Epidermal melanocyte (primary cell): ENCODE results near the gene ZDHHC14.

Source experiments
- DNase-seq: peaks from one replicate; pipeline ENCODE4 v3.0.0; 2011; ENCODE audit warnings: low spot score; ENCODE audit not compliant: insufficient read length

ZDHHC14 gene

DNA sequence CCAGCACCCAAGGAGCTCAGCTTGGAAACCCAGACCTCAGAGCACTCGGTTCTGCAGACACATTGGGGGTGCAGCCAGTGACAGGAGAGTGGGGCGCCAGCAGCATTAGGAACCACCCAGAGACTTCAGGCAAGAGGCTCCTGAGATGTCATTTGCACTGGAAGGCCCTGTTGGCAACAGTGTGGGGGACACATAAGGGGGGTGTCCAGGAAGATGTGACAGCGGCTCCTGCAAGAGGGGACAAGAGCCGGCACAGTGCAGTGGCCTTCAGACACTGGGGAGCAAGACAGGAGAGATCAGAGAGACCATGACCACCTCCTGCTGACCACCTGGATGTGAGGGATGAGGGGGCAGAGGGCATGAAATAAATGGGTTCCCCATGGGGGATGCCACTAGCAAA, 235.0 kb downstream of the ZDHHC14 start:
- DNase-seq, result no peak

DNA sequence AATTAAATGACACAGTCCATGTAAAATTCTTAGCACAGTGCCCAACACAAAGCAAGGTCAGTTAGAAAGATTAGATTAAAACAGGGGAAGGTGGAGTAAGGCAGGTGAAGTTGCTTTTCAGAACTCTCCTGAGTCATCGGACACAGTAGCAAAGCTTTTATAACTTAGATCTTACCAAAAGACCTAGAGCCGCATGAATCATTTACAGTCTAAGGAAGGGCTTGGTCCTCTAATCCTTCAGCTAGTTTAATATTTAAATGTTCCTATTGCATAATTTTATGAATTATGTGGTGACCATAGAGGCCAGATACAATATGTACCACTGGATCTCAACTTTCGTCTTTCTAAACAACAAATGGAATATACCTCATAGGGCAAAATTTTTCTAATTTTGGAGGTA, 240.0 kb downstream of the ZDHHC14 start:
- DNase-seq, result no peak

DNA sequence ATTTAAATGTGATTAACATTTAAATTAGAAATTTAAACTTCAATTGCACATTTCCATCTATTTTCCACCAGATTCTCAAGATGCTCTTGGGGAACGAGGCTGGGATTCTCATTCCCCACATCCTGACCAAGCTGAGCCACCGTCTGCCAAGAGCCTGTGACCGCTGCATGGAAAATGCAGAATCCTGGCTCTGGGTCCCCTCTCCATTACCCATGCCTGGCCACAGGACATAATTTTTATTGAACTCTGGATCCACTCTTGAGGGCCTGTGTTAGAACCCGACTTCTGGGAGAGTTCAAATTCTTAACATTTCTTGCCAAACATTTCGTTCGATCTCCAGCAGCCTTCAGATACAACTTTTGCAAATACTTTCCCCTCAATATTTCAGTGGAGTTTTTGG, 240.4 kb downstream of the ZDHHC14 start:
- no peak for DNase-seq

DNA sequence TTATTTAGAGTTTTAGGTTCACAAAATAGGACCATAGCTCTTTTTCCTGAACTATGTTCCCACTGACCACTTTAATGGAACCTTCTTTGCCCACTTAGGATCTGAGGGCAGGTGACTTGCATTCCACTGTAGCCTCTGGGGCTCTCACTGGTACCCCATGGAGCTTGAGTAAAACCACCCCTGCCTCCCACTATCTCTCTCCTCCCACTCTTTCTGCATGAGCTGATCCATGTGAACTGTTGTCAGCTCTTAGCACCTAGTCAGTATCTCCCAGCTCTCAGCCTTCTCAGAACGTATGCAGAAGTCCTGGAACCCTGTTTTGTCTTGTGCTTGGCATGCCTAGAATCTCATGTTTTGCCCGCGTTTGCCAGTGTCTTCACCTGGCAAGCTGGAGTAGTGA, 241.4 kb downstream of the ZDHHC14 start:
- DNase-seq, result no peak

DNA sequence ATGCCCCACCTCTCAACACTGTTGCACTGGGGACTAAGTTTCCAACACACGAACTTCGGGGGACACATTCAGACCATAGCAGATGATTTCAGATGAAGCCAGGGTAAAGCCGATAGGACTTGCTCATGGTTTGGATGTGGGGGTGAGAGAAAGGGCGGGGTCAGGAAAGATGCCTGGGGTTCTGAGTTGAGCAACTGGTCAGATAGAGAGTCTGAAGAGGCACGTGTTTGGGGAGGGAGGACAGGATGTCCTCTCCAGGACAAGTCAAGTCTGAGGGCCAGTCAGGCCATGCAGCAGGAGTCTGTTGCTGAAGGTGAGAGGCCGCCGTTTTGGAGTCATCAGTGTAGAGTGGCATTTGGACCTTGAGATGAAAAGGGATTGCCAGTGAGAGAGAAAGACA, 244.1 kb downstream of the ZDHHC14 start:
- DNase-seq, result no peak

DNA sequence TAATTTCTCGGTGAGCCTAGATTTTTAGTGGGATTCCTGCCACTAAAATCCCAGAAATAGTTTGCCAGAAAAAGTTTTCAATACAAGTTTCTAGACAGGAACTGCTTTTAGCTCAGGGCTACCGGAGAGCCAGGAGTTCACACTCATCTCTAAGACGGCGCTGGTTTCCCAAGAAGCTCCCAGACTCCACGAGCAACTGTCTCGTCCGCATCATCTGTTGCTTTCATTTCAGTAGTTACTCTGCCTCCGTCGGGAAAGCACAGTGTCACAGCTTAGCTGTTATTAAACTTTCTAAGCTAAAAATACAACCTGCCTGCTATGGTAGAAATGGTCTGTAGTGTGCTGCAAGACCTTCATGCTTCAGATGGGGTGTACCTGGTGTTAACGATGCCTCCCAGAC, 244.8 kb downstream of the ZDHHC14 start:
- DNase-seq, result no peak

DNA sequence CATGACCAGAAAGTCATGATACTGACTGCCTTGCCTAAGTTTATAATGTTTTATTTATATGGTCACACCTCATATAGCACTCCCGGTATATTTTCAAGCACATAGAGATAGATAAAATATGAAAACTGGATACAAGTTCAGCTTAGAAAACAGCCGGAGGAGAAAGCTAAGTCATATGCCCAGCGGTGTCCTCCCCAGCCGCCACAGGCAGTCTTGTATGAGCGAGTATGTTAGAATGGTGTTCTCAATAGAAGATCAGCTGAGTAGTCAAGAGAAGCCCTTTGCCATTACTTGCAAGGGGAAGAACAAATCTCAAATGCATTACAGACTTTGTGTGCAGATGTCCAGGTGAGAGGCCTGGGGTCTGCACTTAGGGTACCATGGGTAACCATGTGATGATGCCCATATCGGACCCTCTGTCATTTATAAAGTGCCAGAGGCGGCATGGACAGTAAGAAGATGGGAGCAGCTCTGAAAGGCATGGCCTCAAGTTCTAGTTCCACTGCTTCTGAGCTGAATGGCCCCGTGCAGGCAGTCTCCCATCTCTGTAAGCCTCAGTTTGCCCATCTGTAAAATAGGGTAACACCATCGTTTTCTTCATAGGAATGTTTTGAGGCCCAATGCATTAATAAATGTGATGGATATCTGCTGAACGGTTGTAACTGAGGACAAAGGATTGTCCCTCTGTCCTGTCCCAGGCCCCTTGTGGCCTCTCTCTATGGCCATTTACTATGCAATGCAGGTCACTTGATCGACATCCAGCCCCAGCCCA, 246.4 kb downstream of the ZDHHC14 start:
- DNase-seq, result no peak

DNA sequence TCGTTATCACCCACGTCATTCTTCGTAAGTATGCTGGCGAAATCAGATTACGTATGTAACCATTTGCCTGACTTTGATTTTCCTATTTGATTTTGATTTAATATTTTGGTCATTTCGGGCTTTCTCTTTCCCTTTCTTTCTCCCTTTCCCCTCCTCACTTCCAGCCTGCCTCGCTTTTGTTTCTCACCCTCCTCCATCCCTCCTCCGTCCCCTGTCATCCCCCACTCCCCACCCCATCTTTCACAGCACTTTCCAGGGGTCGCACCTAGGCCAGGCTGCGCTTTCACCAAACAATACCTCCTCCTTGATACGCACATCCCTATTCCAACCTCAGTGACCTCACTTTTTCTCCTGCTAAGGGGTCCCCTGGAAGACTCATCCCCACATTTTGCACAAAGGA, 247.5 kb downstream of the ZDHHC14 start:
- DNase-seq, result no peak

DNA sequence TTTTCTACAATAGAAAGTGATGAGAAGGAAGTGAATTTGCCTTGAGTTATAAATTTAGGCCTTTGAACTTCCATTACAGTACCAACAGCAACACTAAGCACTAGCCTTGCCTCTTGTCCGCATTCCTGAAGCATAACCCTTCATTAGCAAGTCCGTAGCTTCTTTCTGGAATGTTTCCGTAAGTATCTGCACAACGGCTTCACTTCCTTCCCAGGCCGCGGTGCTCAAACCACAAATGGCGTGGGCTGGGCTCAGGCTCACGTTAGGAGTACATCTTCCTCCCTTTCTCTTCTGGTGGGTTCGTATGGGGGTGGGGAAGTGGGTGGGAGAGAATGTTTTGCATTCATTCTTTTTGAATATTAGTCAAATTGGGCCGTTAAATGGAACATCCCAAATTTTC, 248.2 kb downstream of the ZDHHC14 start:
- DNase-seq, result no peak

DNA sequence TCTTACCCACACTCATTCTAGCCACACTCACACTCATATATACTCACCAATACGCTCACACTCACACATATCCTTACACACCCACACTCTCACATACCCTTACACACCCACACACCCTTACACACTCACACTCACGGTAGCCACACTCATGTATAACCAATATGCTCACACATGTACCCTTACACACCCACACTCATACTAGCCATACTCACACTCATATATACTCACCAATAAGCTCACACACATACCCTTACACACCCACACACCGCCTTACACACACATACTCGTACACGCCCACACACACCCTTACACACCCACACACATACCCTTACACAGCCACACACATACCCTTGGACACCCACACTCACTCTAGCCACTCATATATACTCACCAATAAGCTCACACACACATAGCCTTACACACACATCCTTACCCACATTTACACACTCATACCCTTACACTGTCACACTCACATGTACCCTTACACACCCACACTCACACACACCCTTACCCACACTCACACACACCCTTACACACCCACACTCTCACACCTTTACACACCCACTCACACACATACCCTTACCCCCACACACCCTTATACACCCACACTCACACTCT, 249.6 kb downstream of the ZDHHC14 start:
- DNase-seq, result no peak

DNA sequence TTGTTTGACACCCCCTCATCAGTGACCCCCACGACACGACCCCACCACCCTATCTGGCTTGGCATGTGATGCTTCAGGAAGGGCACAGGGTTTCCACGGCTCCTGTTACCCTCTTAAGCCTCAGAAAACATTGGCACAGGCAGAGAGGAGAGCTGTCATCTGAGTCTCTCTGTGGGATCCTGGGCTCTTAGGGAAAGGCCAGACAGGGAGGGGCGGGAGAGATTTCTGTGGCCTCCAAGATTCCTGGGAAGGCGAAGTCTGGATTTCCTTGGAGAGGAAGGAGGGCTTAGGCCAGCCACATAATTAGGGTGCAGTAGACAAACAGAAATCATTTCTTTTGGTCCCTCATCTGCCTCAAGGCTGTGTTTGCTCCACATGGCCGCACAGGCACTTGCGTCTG, 250.4 kb downstream of the ZDHHC14 start:
- no peak for DNase-seq

DNA sequence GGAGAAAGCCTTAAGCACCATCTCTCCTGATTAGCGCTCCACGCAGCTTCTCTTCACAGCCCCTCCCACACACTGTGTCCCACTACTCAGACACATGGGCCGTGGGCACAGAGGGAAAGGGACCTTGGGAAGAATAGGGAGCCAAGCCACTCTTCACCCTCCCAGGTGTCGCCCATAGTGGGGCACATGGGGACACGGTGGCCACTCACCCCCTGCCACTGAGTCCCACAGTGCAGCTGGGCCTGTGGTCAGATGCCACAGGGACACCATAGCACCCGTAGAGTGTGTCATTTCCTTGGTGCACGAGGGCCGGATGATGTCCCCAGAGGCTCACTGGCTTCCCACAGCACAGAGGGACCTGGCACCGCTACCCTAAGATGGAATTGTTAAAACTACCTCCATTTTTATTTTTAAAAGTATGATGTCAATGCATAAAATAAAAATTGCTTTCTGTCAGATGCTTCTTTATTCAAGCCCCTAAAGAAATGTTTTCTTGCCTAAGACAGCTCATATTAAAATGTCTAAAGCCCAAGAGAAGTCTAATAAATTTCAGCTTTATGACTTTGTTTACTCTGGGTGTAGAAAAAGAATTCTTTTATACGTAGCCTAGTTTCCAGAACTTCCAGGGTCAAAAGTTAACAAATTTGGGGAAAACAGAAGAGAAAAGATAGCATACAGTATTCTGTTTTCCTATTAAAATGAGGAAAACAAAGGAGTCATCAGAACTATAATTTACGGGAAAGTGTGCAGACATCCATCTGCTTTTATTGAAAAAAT, 251.0 kb downstream of the ZDHHC14 start:
- no peak for DNase-seq

DNA sequence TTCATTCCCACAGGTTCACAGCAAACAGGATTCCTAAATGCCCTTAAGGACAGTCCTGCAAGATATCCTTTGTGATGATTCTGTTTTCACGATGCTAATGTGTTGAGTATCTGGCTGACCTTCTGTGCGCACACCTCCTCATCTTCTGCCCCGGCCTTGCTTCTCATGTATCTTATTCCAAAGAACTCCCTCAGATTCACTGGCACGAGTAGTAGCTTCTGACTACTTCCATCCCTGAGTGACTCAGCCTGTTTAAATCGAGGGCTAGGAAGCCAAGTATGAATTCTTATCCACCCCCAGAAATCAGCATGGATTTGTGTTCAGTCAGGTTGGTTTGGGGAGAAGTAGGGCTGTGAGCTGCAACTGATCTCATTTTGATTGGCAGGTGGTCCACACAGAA, 251.8 kb downstream of the ZDHHC14 start:
- DNase-seq, result no peak

DNA sequence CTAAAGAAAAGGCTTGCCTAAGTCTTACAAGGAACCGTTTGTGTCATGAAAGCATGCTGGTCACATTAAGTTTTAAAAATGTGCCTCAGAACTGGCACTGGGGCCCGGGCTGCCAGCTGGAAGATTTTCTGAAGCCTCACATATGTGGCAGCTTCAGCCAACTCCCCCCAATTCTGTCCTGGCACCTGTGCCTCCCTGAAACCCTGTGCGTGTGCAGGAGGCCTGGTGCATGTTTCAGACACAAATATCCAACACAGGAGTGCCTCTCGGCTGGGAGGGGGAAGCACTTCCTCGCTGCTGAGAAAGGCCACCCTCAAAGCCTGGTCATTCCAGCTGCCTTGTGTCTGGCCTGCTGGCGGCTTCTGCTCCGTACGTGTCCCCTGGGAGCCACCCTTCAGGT, 253.6 kb downstream of the ZDHHC14 start:
- no peak for DNase-seq

DNA sequence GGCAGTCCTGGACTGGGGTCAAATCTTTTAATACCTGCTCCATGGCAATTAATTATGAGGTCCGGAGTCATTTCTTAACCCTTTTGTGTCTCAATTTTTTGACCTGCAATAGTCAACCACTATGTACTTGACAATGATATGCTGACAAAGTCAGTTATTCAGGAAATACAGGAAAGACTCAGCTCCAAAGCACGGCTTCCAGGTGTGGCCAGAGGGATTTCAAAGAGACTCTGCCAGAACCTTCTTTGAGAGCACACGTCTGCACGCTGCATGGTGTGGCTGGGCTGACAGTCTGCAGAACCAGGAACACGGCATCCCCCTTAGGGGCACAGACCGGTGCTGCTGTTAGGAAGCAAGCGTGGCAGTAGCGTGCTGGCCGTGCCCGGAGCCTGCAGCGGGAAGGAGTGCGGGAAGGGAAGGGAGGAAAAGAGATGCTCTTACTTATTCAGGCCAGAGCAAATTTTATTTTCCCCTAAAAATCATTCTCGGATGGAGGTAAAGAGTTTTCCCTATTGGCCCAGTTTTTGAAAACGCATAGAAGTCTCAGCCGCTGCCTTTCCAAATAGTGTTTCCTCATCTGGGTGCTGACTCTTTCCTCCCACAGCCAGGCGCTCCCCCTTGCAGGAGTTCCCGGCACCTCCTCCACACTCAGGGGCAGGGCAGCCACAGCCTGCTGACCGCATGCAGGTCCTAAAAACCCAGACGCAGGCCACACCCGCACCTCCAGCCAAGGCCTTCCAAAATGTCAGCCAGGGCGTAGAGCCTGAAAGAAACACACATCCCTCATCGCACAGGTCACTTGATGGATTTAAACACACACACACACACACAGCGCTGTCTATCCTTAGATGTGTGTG, 254.6 kb downstream of the ZDHHC14 start:
- DNase-seq, result no peak

DNA sequence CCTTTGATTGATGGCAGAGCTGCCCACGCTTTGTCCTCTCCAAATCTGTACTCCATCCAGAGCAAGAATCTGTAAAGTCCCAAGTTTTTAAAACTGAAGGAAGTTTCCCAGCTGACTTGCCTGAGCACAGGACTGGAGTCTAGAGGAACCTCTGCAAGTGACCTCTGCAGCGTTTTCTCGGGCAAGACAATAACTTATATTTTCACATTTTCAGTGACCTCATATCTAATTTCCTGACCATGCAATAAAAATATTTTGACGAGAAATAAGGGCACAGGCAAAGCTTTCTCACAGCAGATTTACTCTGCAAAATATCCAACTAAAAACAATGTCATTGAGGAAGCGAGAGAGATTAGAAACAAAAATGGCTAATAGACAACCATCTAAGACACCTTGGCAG, 256.5 kb downstream of the ZDHHC14 start:
- no peak for DNase-seq

DNA sequence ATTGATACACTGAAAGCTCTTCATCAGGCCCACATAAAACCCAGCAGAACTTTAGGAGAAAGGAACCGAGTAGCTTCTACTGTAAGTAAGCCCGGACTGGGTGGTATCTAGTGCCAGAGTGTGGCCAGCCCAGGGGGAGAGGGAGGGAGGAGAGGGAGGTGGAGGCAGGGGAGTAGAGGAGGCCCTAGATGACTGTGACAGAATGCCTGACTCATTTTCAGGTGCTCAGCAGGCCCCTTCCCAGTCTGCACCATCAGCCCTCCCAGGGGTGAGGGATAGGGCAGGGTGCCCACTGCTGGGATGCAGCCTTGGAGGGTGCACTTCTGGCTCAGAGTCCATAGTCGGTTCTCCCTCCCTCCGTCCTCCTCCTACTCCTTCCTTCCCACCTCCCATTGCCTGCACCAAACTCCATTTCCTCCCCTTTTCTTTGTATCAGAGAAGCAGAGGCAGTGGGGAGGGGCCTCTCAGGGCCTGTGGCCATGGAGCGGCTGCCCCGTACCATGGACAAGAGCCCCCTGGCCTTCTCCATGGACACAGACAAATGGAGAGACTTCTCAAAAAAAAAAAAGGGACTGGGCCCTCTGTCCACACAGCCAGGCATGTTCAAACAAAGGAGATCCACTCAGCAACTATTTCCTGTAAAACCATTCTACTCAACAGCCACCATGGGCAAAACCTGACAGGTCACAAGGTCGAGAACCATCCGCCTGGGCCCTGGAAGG, 257.1 kb downstream of the ZDHHC14 start:
- DNase-seq, result no peak

DNA sequence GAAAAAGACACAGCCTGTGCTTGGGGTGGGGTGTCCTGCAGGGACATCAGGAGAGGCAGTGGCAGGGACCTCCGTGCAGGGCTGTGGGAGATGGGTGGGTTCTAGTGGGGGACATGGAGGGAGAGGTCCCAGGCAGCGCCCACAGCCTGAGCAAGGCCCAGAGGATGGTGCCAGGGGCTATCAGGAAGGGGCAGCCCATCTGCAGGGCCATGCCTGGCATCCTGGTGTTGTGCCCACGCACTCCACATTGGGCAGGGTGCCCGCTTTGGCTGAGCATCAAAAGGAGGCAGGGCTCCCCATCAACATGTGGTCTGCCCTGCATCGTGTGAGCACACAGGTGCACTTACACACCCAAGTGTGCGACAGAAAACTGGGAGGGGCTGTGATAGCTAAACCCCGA, 257.8 kb downstream of the ZDHHC14 start:
- DNase-seq, result no peak

DNA sequence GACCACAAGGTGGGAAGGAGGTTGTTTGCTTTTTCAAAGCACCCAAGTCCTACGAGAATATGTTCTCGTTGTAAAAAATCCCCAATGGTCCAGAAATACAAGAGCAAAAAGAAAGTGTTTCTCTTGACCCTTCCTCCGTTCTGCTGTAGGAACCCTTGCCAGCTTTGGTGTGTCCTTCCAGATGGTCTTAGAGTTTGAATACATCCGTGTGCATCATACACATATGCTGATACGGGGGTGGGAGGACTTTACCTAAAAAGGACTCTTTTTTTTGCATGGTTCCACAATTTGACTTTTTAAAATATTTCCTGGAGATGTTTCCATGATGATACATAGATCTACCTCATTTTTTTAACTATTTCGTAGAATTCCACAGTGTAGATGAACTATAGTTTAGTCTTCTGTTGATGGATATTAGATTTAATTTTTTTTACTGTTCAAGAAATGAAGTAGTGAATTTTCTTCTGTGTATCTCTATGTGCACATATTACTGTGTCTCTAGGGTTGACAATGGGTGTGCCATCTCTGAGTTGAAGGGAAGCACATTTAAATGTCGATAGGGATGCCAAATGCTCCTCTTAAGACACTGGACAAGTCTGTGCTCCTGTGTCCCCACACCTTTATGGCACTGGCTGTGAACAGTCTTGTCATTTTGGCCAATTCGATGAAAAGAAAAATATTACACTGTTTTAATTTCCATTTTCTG, 259.9 kb downstream of the ZDHHC14 start:
- no peak for DNase-seq

DNA sequence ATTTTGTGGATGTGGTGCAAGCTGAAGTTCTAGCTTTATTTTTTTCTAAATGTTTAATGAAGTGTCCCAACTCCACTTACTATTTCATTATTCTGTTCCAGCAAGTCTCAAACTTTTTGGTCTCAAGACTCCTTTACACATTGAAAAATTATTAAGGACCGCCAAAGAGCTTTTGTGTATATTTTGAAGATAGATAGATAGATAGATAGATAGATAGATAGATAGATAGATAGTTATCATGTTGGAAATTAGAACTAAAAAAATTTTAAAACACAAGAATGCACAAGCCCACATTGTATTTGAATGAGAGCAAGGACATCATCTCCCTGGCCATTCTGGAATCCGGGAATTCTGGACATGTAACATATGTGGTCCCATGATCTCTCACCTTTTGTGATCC, 260.8 kb downstream of the ZDHHC14 start:
- DNase-seq, result no peak
